Retinal pigment epithelial cell (primary cell): ENCODE data around the gene GLTP.
"Not testable (repeated sequence)": the region's sequence is repeated elsewhere in the genome, so short reads cannot be mapped to it uniquely, and the experiment has no call there.

ENCODE experiments used
- DNase-seq: peaks from one replicate; pipeline ENCODE4 v3.0.0-alpha.2; 2010; ENCODE audit warnings: low read depth
- H3K4me3 ChIP-seq: 2 replicates; pipeline ENCODE4 v1.5.1; 2011; ENCODE audit warnings: mild to moderate bottlenecking, low read length, control low read depth, moderate library complexity
- TF ChIP-seq, protein P1 (sequence below): conservative IDR thresholded peaks from 2 replicates; pipeline ENCODE4 v1.5.1; 2011; ENCODE audit warnings: low read depth, low read length, control low read depth, inconsistent platforms

Gene GLTP

DNA sequence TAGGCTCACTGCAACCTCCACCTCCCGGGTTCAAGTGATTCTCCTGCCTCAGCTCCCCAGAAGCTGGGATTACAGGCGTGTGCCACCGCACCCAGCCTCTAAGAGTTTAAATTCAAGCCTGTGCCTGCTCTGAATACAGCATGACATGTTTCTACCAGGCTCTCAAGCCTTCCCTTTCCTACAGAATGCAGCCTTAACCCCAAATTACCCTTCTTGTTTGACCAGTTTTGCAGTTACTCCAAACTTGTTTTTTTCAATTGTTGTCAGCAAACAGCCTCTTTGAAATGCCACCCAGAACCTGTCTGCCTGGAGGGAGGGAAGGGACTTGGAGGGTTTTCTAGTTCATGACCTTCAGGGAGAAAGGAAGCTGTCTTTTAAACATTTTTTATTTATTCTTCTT lies 15.4 kb downstream of the GLTP start:
- DNase-seq: no peak
- H3K4me3 ChIP-seq: no peak overlapping the region
- TF ChIP-seq, protein P1, sequence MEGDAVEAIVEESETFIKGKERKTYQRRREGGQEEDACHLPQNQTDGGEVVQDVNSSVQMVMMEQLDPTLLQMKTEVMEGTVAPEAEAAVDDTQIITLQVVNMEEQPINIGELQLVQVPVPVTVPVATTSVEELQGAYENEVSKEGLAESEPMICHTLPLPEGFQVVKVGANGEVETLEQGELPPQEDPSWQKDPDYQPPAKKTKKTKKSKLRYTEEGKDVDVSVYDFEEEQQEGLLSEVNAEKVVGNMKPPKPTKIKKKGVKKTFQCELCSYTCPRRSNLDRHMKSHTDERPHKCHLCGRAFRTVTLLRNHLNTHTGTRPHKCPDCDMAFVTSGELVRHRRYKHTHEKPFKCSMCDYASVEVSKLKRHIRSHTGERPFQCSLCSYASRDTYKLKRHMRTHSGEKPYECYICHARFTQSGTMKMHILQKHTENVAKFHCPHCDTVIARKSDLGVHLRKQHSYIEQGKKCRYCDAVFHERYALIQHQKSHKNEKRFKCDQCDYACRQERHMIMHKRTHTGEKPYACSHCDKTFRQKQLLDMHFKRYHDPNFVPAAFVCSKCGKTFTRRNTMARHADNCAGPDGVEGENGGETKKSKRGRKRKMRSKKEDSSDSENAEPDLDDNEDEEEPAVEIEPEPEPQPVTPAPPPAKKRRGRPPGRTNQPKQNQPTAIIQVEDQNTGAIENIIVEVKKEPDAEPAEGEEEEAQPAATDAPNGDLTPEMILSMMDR: no peak

- DNase-seq: no peak
- H3K4me3 ChIP-seq: no peak overlapping the region
Observed at GRCh38 chr12:109863847-109864712, 16.3 kb downstream of the GLTP start.

GRCh38 chr12:109862491-109862890 lies 17.9 kb downstream of the GLTP start:
- not testable (repeated sequence) for H3K4me3 ChIP-seq, DNase-seq

More at GRCh38 chr12:109863847-109864712, 16.3 kb downstream of the GLTP start:
- TF ChIP-seq, protein P1: no peak

DNA sequence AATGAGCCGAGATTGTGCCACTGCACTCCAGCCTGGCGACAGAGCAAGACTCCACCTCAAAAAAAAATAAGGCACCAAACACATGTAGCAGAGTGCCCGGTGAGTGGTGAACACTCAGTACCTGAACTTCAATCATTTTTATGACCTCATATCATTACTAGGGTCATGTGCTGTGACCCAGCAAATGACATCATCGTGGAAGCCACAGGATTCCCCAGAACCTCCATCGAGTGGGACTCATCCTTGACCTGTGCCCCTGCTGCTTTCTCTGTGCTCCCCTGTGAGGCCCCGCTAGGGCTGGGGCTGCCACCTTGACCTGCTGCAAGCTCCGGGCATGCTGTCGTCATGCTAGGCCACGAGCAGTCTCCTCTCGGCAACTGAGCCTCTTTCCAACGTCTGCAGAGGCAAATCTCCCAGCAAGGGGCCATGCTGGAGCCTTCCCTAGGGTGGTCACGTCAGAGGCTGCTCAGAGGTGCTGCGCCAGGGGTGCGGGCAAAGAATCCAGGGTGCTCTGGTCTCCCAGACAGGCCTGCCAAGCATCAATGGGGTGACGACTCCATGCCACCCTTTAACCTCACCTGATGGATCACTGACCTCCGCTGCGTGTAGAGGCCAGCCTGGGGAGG lies 18.5 kb downstream of the GLTP start:
- TF ChIP-seq, protein P1: no peak
- no peak overlapping the region for H3K4me3 ChIP-seq
- no peak for DNase-seq

- H3K4me3 ChIP-seq: no peak overlapping the region
- TF ChIP-seq, protein P1: no peak
- no peak for DNase-seq
Observed at GRCh38 chr12:109860977-109861376, 19.4 kb downstream of the GLTP start.

GRCh38 chr12:109858764-109859163 lies 21.6 kb downstream of the GLTP start:
- H3K4me3 ChIP-seq: no peak overlapping the region
- TF ChIP-seq, protein P1: no peak
- DNase-seq: no peak

DNA sequence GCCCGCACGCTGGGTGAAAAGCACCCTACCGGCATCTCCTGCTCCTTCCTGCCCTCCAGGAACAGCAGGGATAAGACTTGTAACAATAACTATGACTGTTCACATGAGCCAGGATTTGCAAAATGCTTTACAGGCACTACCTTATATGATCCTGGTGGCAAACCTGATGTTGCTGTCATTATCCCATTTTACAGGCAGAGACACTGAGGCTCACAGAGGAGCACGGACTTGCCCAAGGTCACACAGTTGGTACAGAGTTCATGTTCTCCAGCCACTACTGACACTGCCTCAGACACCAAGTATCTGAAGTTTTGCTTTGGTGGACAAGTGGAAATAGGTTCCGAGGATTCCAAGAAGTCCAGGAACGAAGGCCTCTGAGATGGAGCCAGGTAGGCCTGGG lies 22.6 kb downstream of the GLTP start:
- TF ChIP-seq, protein P1: no peak
- no peak for DNase-seq

More for the DNA sequence above, 22.6 kb downstream of the GLTP start:
- no peak overlapping the region for H3K4me3 ChIP-seq
